GM12878 (cell line): ENCODE data around the gene RIPPLY2. TPM values are rescaled to one million over a fixed set of nuclear protein-coding genes. Genes with fewer than 3 reads are reported as not detected.

Experiments
- ATAC-seq: fragments of 200-7000 bp; cut with Tn5 transposase; 3 replicates; pipeline ENCODE4 v1.9.1; 2020; ENCODE audit warnings: mild to moderate bottlenecking, moderate library complexity
- BruUV-seq: library from RNA; stranded (reverse); fragments of 400-500 nt; replicated peaks from 2 replicates; lab custom pipeline; 2021; lab: Mats Ljungman, UMichigan
- CTCF ChIA-PET: fragments of 300-600 bp; sonication (Branson Sonifier 250); formaldehyde crosslinking; extraction: SDS; loops from one replicate; lab custom pipeline; 2021; ENCODE audit warnings: inconsistent platforms; lab: Yijun Ruan, JAX
- POLR2A ChIA-PET: fragments of 350-600 bp; formaldehyde crosslinking; extraction: SDS; loops from one replicate; lab custom pipeline; 2021; ENCODE audit warnings: inconsistent platforms; lab: Charles Lee
- RAD21 ChIA-PET: fragments of 300-600 bp; sonication (Branson Sonifier 250); formaldehyde crosslinking; loops from one replicate; lab custom pipeline; 2023; ENCODE audit warnings: antibody characterized with exemption; ENCODE audit not compliant: unreplicated experiment; lab: Charles Lee
- SMC1A ChIA-PET: fragments of 300-600 bp; sonication (Branson Sonifier 250); formaldehyde crosslinking; loops from one replicate; lab custom pipeline; 2023; ENCODE audit not compliant: unreplicated experiment, uncharacterized antibody; lab: Charles Lee
- DNase-seq: peaks from one replicate; pipeline ENCODE4 v3.0.0-alpha.2; 2011; ENCODE audit warnings: low read depth, low spot score
- FAIRE-seq: peaks from 3 replicates; lab custom pipeline; 2011; peaks lifted over from hg19 to GRCh38; lab: Jason Lieb, UNC
- H2AFZ ChIP-seq: 2 replicates; pipeline ENCODE4 v1.6.0; 2011; ENCODE audit warnings: low read depth, low read length, control low read depth; ENCODE audit not compliant: control insufficient read depth
- H3K27ac ChIP-seq: 2 replicates; pipeline ENCODE4 v1.5.1; 2011; ENCODE audit warnings: control low read depth; ENCODE audit not compliant: control insufficient read depth, insufficient read depth
- H3K27me3 ChIP-seq, 2 experiments: replicated peaks in 1 of 2; 2 replicates each; pipeline versions ENCODE4 v1.6.0 to v1.6.1; 2011; ENCODE audit warnings: low read length in 1 of 2; ENCODE audit not compliant: control insufficient read depth in 2 of 2, insufficient read depth in 2 of 2
- H3K36me3 ChIP-seq, 2 experiments: 2 replicates each; pipeline ENCODE4 v1.5.1; 2011; ENCODE audit warnings: low read length in 1 of 2; ENCODE audit not compliant: control insufficient read depth in 2 of 2, insufficient read depth in 2 of 2
- H3K4me1 ChIP-seq: 2 replicates; pipeline ENCODE4 v1.6.1; 2011; ENCODE audit warnings: mild to moderate bottlenecking, low read length, moderate library complexity, mixed read lengths; ENCODE audit not compliant: control insufficient read depth, insufficient read depth
- H3K4me2 ChIP-seq: 2 replicates; pipeline ENCODE4 v1.6.0; 2011; ENCODE audit warnings: control low read depth; ENCODE audit not compliant: control insufficient read depth, insufficient read depth
- H3K4me3 ChIP-seq: fragments of 200-600 bp; sonication (generic); 2 replicates; pipeline ENCODE4 v1.5.1; 2016
- H3K79me2 ChIP-seq: 2 replicates; pipeline ENCODE4 v1.6.0; 2011; ENCODE audit warnings: low read length; ENCODE audit not compliant: control insufficient read depth, insufficient read depth
- H3K9ac ChIP-seq: 2 replicates; pipeline ENCODE4 v1.8.0; 2011; ENCODE audit warnings: low read length, control low read depth, mixed read lengths; ENCODE audit not compliant: control insufficient read depth, insufficient read depth
- H3K9me3 ChIP-seq: replicated peaks from 3 replicates; pipeline ENCODE4 v1.5.1; 2011; ENCODE audit warnings: mild to moderate bottlenecking, low read length; ENCODE audit not compliant: control insufficient read depth, insufficient read depth
- H4K20me1 ChIP-seq: 2 replicates; pipeline ENCODE4 v1.6.0; 2011; ENCODE audit not compliant: control insufficient read depth, insufficient read depth
- ATF7 ChIP-seq: fragments of 450-650 bp; IDR thresholded peaks from 2 replicates; pipeline ENCODE4 v1.6.1; 2016; ENCODE audit warnings: low read depth, mild to moderate bottlenecking
- BMI1 ChIP-seq: fragments of 450-650 bp; IDR thresholded peaks from 2 replicates; pipeline ENCODE4 v1.6.1; 2016; ENCODE audit warnings: mild to moderate bottlenecking, moderate library complexity, borderline replicate concordance
- CEBPZ ChIP-seq: fragments of 150-350 bp; IDR thresholded peaks from 2 replicates; pipeline ENCODE4 v1.6.1; 2016; ENCODE audit warnings: low read depth, low read length
- KDM1A ChIP-seq: fragments of 200-600 bp; sonication (generic); IDR thresholded peaks from 2 replicates; pipeline ENCODE4 v1.6.1; 2016; ENCODE audit warnings: borderline replicate concordance
- NFYA ChIP-seq: IDR thresholded peaks from 2 replicates; pipeline ENCODE4 v1.6.1; 2011; ENCODE audit warnings: low read depth, mild to moderate bottlenecking, low read length, improper control_type of control experiment, borderline replicate concordance
- PKNOX1 ChIP-seq: fragments of 450-650 bp; IDR thresholded peaks from 2 replicates; pipeline ENCODE4 v1.6.1; 2016; ENCODE audit warnings: mild to moderate bottlenecking
- PML ChIP-seq: IDR thresholded peaks from 2 replicates; pipeline ENCODE4 v1.6.1; 2012; ENCODE audit warnings: low read length, inconsistent platforms
- POLR2AphosphoS5 ChIP-seq: IDR thresholded peaks from 2 replicates; pipeline ENCODE4 v1.6.1; 2011; ENCODE audit warnings: mild to moderate bottlenecking, low read length, inconsistent platforms
- RCOR1 ChIP-seq: conservative IDR thresholded peaks from 2 replicates; pipeline ENCODE4 v1.6.1; 2012; ENCODE audit warnings: low read depth, low read length, improper control_type of control experiment
- RELA ChIP-seq: fragments of 450-650 bp; IDR thresholded peaks from 2 replicates; pipeline ENCODE4 v1.8.0; 2014; ENCODE audit warnings: borderline replicate concordance; ENCODE audit not compliant: partially characterized antibody
- RELB ChIP-seq: fragments of 450-650 bp; IDR thresholded peaks from 2 replicates; pipeline ENCODE4 v1.6.1; 2017; ENCODE audit warnings: low read depth, mild to moderate bottlenecking, moderate library complexity
- SMC3 ChIP-seq: IDR thresholded peaks from 2 replicates; pipeline ENCODE4 v1.6.1; 2011; ENCODE audit warnings: low read length, improper control_type of control experiment, borderline replicate concordance
- TBL1XR1 ChIP-seq: IDR thresholded peaks from 2 replicates; pipeline ENCODE4 v1.6.1; 2012; ENCODE audit warnings: low read depth, low read length, improper control_type of control experiment
- TCF3 ChIP-seq: IDR thresholded peaks from 2 replicates; pipeline ENCODE4 v1.6.1; 2012; ENCODE audit warnings: low read depth, mild to moderate bottlenecking, low read length, borderline replicate concordance; ENCODE audit not compliant: insufficient read depth
- WGBS: methylation state at CpG from one replicate; pipeline ENCODE4 v1.1.6; 2016; ENCODE audit warnings: low lambda C conversion rate; ENCODE audit not compliant: insufficient replicate concordance, insufficient coverage; ENCODE audit errors: missing lambda C conversion rate; 5-methylcytosine and 5-hydroxymethylcytosine counted together
- in situ Hi-C: fragments of 300-500 bp; cut with MboI; formaldehyde crosslinking; loops from 9 replicates; pipeline ENCODE4 v1.14.3; 2018; ENCODE audit warnings: mixed read lengths
- intact Hi-C: fragments of 100-400 bp; cut with micrococcal nuclease; formaldehyde crosslinking; loops from one replicate; pipeline ENCODE4 v1.14.2; 2022; ENCODE audit not compliant: unreplicated experiment
- polyA plus RNA-seq, 11 experiments: library from polyadenylated mRNA; depleted of rRNA in 4 of 11; unstranded in 6 of 11; stranded (reverse) in 5 of 11; fragments of >200 nt; fragmentation: Nextera tagmentation in 4 of 11; fragmentation: Illumina TruSeq in 1 of 11; extraction: Ambion mirVana in 4 of 11; extraction: Trizol in 1 of 11; gene quantifications; 1 replicate in 1 of 11; 2 replicates in 10 of 11; pipeline versions ENCODE4 v1.2.1 to v1.2.3, GENCODE V29; 2011 to 2016; ENCODE audit warnings: inconsistent platforms in 2 of 11, missing spikeins in 2 of 11, low read depth in 1 of 11
- total RNA-seq, 4 experiments: library from RNA; depleted of rRNA in 3 of 4; stranded (reverse); fragments of >200 nt in 3 of 4; fragmentation: Illumina TruSeq in 1 of 4; extraction: Trizol in 1 of 4; gene quantifications; 2 replicates each; pipeline versions ENCODE4 v1.2.1 to v1.2.3, GENCODE V29; 2013 to 2021

Gene RIPPLY2
- total and polyA plus RNA-seq, 10 of the 15 experiments (the other 5 are each of a cell fraction or from before 2014, with no cell fraction given): 0.09 to 0.51 (median 0.17) TPM; not detected in 7

- WGBS: 88% methylated on average over 4 of the region's 4 CpGs
- Histone ChIP-seq H3K9ac (no peak overlapping the region), H2AFZ (no peak overlapping the region), H3K27me3 (no peaks in the 10 kb centered on the region)
- no peak for FAIRE-seq
- TF ChIP-seq RELA (no peak), PML (no peak), NFYA (no peak), BMI1 (no peak), TBL1XR1 (no peak), PKNOX1 (no peak), ATF7 (no peak), SMC3 (no peak), RELB (no peak), TCF3 (no peak), KDM1A (no peak), RCOR1 (no peak), POLR2AphosphoS5 (no peak), CEBPZ (no peak)
- TF ChIP-seq, all 136 proteins: peak for 0
- Histone ChIP-seq H3K9me3 (no peaks in the 10 kb centered on the region), H3K4me1 (no peaks in the 10 kb centered on the region), H3K79me2 (no peaks in the 10 kb centered on the region; the same call in none of the 2 replicates), H3K4me3 (no peak overlapping the region), H3K27ac (no peak overlapping the region), H4K20me1 (no peaks in the 10 kb centered on the region), H3K4me2 (no peak overlapping the region), H3K36me3 (no peaks in the 10 kb centered on the region)
- CTCF ChIA-PET: interaction anchor here (1.6 to 1.8 kb wide), 3 partner anchors 10 to 348 kb away, joined by 5 to 7 read pairs (median 7); partner anchors contain the start of gene CEP162
- DNase-seq (no peak), ATAC-seq (no peak)
- SMC1A ChIA-PET: interaction anchor here (1.7 to 2.2 kb wide), 2 partner anchors 20 to 341 kb away, joined by 3 to 6 read pairs; partner anchors contain the start of gene CYB5R4
- POLR2A ChIA-PET: interaction anchor here (2.0 kb wide), 1 partner anchor 14 kb away, joined by 7 read pairs; no protein-coding TSS in a partner anchor
- intact Hi-C loops (loop anchor here (5.0 to 10.0 kb wide), 3 partner anchors 535 to 1445 kb away; no protein-coding TSS in a partner anchor), in situ Hi-C loops (no loop called here)
- no TSS peak for BruUV-seq
- RAD21 ChIA-PET: interaction anchor here (1.2 to 1.4 kb wide), 2 partner anchors 19 to 265 kb away, joined by 3 to 4 read pairs; no protein-coding TSS in a partner anchor
Observed at GRCh38 chr6:83879746-83880145, 26.6 kb downstream of the RIPPLY2 start.
